B cell (primary cell): Measurements from ENCODE around the gene PNPLA2. TPM values are rescaled to one million over a fixed set of nuclear protein-coding genes. Genes with fewer than 3 reads are reported as not detected.

Experiments
- ATAC-seq: fragments of 200-7000 bp; cut with Tn5 transposase; one replicate; pipeline ENCODE4 v1.10.0; 2021; ENCODE audit warnings: low read depth, mild to moderate bottlenecking, moderate number of reproducible peaks, moderate library complexity
- CTCF ChIA-PET: fragments of 350-600 bp; sonication (Branson Sonifier 250); formaldehyde crosslinking; loops from one replicate; lab custom pipeline; 2021; ENCODE audit warnings: antibody characterized with exemption, inconsistent platforms; lab: Charles Lee
- POLR2A ChIA-PET: fragments of 350-600 bp; sonication (Branson Sonifier 250); formaldehyde crosslinking; loops from one replicate; lab custom pipeline; 2021; ENCODE audit warnings: antibody characterized with exemption; lab: Charles Lee
- DNase-seq: peaks from one replicate; pipeline ENCODE4 v3.0.0; 2013
- H2AFZ ChIP-seq: 2 replicates; pipeline ENCODE4 v1.6.1; 2012; ENCODE audit warnings: mild to moderate bottlenecking, low read depth, low read length; ENCODE audit not compliant: insufficient read depth, poor library complexity, severe bottlenecking
- H3K27ac ChIP-seq, 2 donors: 1 replicate in 1 of 2; 2 replicates in 1 of 2; pipeline ENCODE4 v1.5.1; 2012 to 2013; ENCODE audit warnings: low read length in 2 of 2, mild to moderate bottlenecking in 2 of 2, moderate library complexity in 1 of 2
- H3K27me3 ChIP-seq, 4 experiments: fragments of 200-600 bp in 1 of 4; sonication (generic) in 1 of 4; replicated peaks in 1 of 4; 1 replicate in 2 of 4; 2 replicates in 2 of 4; pipeline versions ENCODE4 v1.6.1 to v1.7.0; 2013 to 2016; ENCODE audit warnings: low read length in 3 of 4, mild to moderate bottlenecking in 2 of 4, mixed read lengths in 1 of 4, moderate library complexity in 1 of 4; ENCODE audit not compliant: insufficient read depth in 4 of 4, control insufficient read depth in 3 of 4; ENCODE audit errors: control extremely low read depth in 1 of 4
- H3K36me3 ChIP-seq, 2 experiments: replicated peaks in 1 of 2; 1 replicate in 1 of 2; 2 replicates in 1 of 2; pipeline versions ENCODE4 v1.6.1 to v1.7.1; 2013; ENCODE audit warnings: low read length in 1 of 2; ENCODE audit not compliant: insufficient read depth in 2 of 2, control insufficient read depth in 1 of 2; ENCODE audit errors: control extremely low read depth in 1 of 2, extremely low read depth in 1 of 2
- H3K4me1 ChIP-seq, 2 donors: fragments of 200-600 bp in 1 of 2; sonication (generic) in 1 of 2; 1 replicate in 1 of 2; 2 replicates in 1 of 2; pipeline versions ENCODE4 v1.5.1 to v1.6.1; 2013 to 2017; ENCODE audit warnings: low read length in 2 of 2; ENCODE audit not compliant: control insufficient read depth in 2 of 2, insufficient read depth in 2 of 2
- H3K4me2 ChIP-seq: replicated peaks from 2 replicates; pipeline ENCODE3; 2012; ENCODE audit warnings: mild to moderate bottlenecking, low read depth, low read length; ENCODE audit not compliant: poor library complexity, severe bottlenecking
- H3K4me3 ChIP-seq, 5 experiments: fragments of 200-600 bp in 1 of 5; sonication (generic) in 1 of 5; 1 replicate in 3 of 5; 2 replicates in 2 of 5; pipeline versions ENCODE4 v1.5.1 to v1.7.0; 2011 to 2016; ENCODE audit warnings: low read length in 4 of 5, mild to moderate bottlenecking in 4 of 5, low read depth in 2 of 5, control low read depth in 1 of 5, moderate library complexity in 1 of 5; ENCODE audit not compliant: insufficient read depth in 1 of 5; ENCODE audit errors: control extremely low read depth in 1 of 5, extremely low read depth in 1 of 5
- H3K79me2 ChIP-seq: fragments of 200-600 bp; sonication (generic); one replicate; pipeline ENCODE4 v1.6.0; 2016; ENCODE audit warnings: low read length; ENCODE audit not compliant: control insufficient read depth, insufficient read depth
- H3K9ac ChIP-seq: fragments of 200-600 bp; sonication (generic); 2 replicates; pipeline ENCODE4 v1.6.1; 2017; ENCODE audit warnings: mild to moderate bottlenecking, low read length, moderate library complexity
- H3K9me3 ChIP-seq, 3 donors: one replicate each; pipeline versions ENCODE4 v1.6.1 to v1.7.1; 2013; ENCODE audit warnings: low read length in 2 of 3; ENCODE audit not compliant: control insufficient read depth in 2 of 3, insufficient read depth in 1 of 3; ENCODE audit errors: control extremely low read depth in 1 of 3
- H4K20me1 ChIP-seq: 2 replicates; pipeline ENCODE4 v1.6.0; 2012; ENCODE audit warnings: mild to moderate bottlenecking, low read length; ENCODE audit not compliant: insufficient read depth, control insufficient read depth, poor library complexity, severe bottlenecking
- H3K27ac Mint-ChIP-seq: one replicate; pipeline ENCODE4 v1.8.0; 2021; ENCODE audit warnings: mixed read lengths
- H3K27me3 Mint-ChIP-seq: one replicate; pipeline ENCODE4 v1.8.0; 2021; ENCODE audit warnings: mixed read lengths
- H3K4me1 Mint-ChIP-seq: one replicate; pipeline ENCODE4 v1.8.0; 2021; ENCODE audit warnings: mixed read lengths
- H3K4me3 Mint-ChIP-seq: one replicate; pipeline ENCODE4 v1.8.0; 2021; ENCODE audit warnings: mixed read lengths
- H3K9me3 Mint-ChIP-seq: one replicate; pipeline ENCODE4 v1.8.0; 2022; ENCODE audit warnings: mixed read lengths; ENCODE audit not compliant: insufficient read depth
- CTCF ChIP-seq: fragments of 200-600 bp; IDR thresholded peaks from one replicate; pipeline ENCODE4 v1.8.0; 2022; ENCODE audit warnings: antibody characterized with exemption, mild to moderate bottlenecking
- EZH2 ChIP-seq: IDR thresholded peaks from 2 replicates; pipeline ENCODE4 v1.6.1; 2012; ENCODE audit warnings: borderline replicate concordance, low read depth, mild to moderate bottlenecking, moderate library complexity, low read length; ENCODE audit not compliant: insufficient read depth, poor library complexity, severe bottlenecking
- WGBS: methylation state at CpG from one replicate; pipeline ENCODE4 v1.1.5; 2013; ENCODE audit warnings: missing lambda C conversion rate; ENCODE audit not compliant: insufficient coverage; 5-methylcytosine and 5-hydroxymethylcytosine counted together
- intact Hi-C: fragments of 100-400 bp; cut with micrococcal nuclease; formaldehyde crosslinking; loops from one replicate; pipeline ENCODE4 v1.10.0; 2022
- polyA plus RNA-seq: library from polyadenylated mRNA; depleted of rRNA; stranded (reverse); fragments of >200 nt; gene quantifications from 2 replicates; pipeline ENCODE4 v1.2.3, GENCODE V29; 2012
- small RNA-seq: library from RNA; depleted of rRNA; stranded (forward); fragments of <200 nt; gene quantifications from one replicate; pipeline ENCODE3, GENCODE V24; 2012; ENCODE audit warnings: low replicate concordance, low read depth; ENCODE audit not compliant: insufficient read length
- total RNA-seq, 2 donors: library from RNA; stranded (reverse); fragments of 120-200 nt in 1 of 2; gene quantifications; 1 replicate in 1 of 2; 2 replicates in 1 of 2; pipeline versions ENCODE4 v1.2.3 to v1.2.4, GENCODE V29; 2013 to 2022

Gene PNPLA2
- total and polyA plus RNA-seq, 2 donors (not counting 1 experiment from before 2014, with no cell fraction given): 208 to 276 TPM

GRCh38 chr11:873706-874105 lies 55.0 kb downstream of the PNPLA2 start:
- ChIA-PET POLR2A (no interaction called here), CTCF (no interaction called here)
- H3K9me3 ChIP-seq: no peaks in the 10 kb centered on the region
- no peak for ATAC-seq
- Mint-ChIP-seq H3K27me3 (no peaks in the 10 kb centered on the region), H3K4me1 (no peaks in the 10 kb centered on the region), H3K4me3 (no peak overlapping the region), H3K9me3 (no peaks in the 10 kb centered on the region), H3K27ac (no peak overlapping the region)
- TF ChIP-seq EZH2 (no peak), CTCF (no peak)
- H3K4me3 ChIP-seq: no peak overlapping the region
- intact Hi-C loops: no loop called here
- H3K79me2 ChIP-seq: no peaks in the 10 kb centered on the region
- 97% methylated on average over 5 of the region's 12 CpGs for WGBS
- H3K36me3 ChIP-seq: peaks cover 0 to 6% of the 10 kb centered on the region in 2 experiments
- no peak overlapping the region for H3K4me2 ChIP-seq
- DNase-seq: no peak
- no peak overlapping the region for H3K27ac ChIP-seq
- H3K9ac ChIP-seq: no peak overlapping the region
- no peaks in the 10 kb centered on the region for H3K4me1 ChIP-seq
- H2AFZ ChIP-seq: no peak overlapping the region
- no peaks in the 10 kb centered on the region for H4K20me1 ChIP-seq
- no peaks in the 10 kb centered on the region for H3K27me3 ChIP-seq

Small RNAs within 50 kb of the gene (small RNA-seq; reads per million reads assigned to genes)
- not detected for gene SNORA52

Other genes with a start within 250 kb of the PNPLA2 start
- 57.9 and 63.5 TPM in 2 replicates for gene PHRF1, start 242.4 kb upstream of the PNPLA2 start, total RNA-seq
- gene PHRF1, start 242.4 kb upstream of the PNPLA2 start, polyA plus RNA-seq: 21.2 and 22.3 TPM in 2 replicates
- gene IRF7, start 203.0 kb upstream of the PNPLA2 start, total RNA-seq: 136 and 147 TPM in 2 replicates
- 170 and 184 TPM in 2 replicates for gene IRF7, start 203.0 kb upstream of the PNPLA2 start, polyA plus RNA-seq
- not detected in 2 replicates for gene CDHR5, start 194.0 kb upstream of the PNPLA2 start, total RNA-seq
- 0.04 and 0.09 TPM in 2 replicates for gene CDHR5, start 194.0 kb upstream of the PNPLA2 start, polyA plus RNA-seq
- gene SCT, start 191.7 kb upstream of the PNPLA2 start, total RNA-seq: not detected in 2 replicates
- gene SCT, start 191.7 kb upstream of the PNPLA2 start, polyA plus RNA-seq: not detected in 2 replicates
- 1.3 TPM in 1 of 2 replicates, not detected in the other for gene DRD4, start 181.6 kb upstream of the PNPLA2 start, total RNA-seq
- 0.17 TPM in 1 of 2 replicates, not detected in the other for gene DRD4, start 181.6 kb upstream of the PNPLA2 start, polyA plus RNA-seq
- gene DEAF1, start 123.7 kb upstream of the PNPLA2 start, total RNA-seq: 53.6 and 58.6 TPM in 2 replicates
- gene DEAF1, start 123.7 kb upstream of the PNPLA2 start, polyA plus RNA-seq: 31.8 and 32.7 TPM in 2 replicates
- gene TMEM80, start 123.1 kb upstream of the PNPLA2 start, total RNA-seq: 77.8 and 84.1 TPM in 2 replicates
- 56.9 and 72.5 TPM in 2 replicates for gene TMEM80, start 123.1 kb upstream of the PNPLA2 start, polyA plus RNA-seq
- gene EPS8L2, start 112.7 kb upstream of the PNPLA2 start, total RNA-seq: 12.7 and 13.9 TPM in 2 replicates
- 11.9 and 22.7 TPM in 2 replicates for gene EPS8L2, start 112.7 kb upstream of the PNPLA2 start, polyA plus RNA-seq
- gene TALDO1, start 71.5 kb upstream of the PNPLA2 start, total RNA-seq: 105 and 116 TPM in 2 replicates
- 71.0 and 82.4 TPM in 2 replicates for gene TALDO1, start 71.5 kb upstream of the PNPLA2 start, polyA plus RNA-seq
- 70.0 and 80.0 TPM in 2 replicates for gene GATD1, start 41.4 kb upstream of the PNPLA2 start, total RNA-seq
- gene GATD1, start 41.4 kb upstream of the PNPLA2 start, polyA plus RNA-seq: 37.4 and 62.4 TPM in 2 replicates
- 0.39 and 0.49 TPM in 2 replicates for gene CEND1, start 28.8 kb upstream of the PNPLA2 start, total RNA-seq
- 0.13 and 0.20 TPM in 2 replicates for gene CEND1, start 28.8 kb upstream of the PNPLA2 start, polyA plus RNA-seq
- 25.7 and 28.2 TPM in 2 replicates for gene SLC25A22, start 20.6 kb upstream of the PNPLA2 start, total RNA-seq
- 45.7 and 50.9 TPM in 2 replicates for gene SLC25A22, start 20.6 kb upstream of the PNPLA2 start, polyA plus RNA-seq
- gene PIDD1, start 13.7 kb upstream of the PNPLA2 start, total RNA-seq: 32.5 and 39.2 TPM in 2 replicates
- 58.4 and 59.2 TPM in 2 replicates for gene PIDD1, start 13.7 kb upstream of the PNPLA2 start, polyA plus RNA-seq
- 3,814 and 3,947 TPM in 2 replicates for gene RPLP2, start 8.9 kb upstream of the PNPLA2 start, total RNA-seq
- gene RPLP2, start 8.9 kb upstream of the PNPLA2 start, polyA plus RNA-seq: 525 and 3,297 TPM in 2 replicates
- gene CRACR2B, start 9.0 kb downstream of the PNPLA2 start, total RNA-seq: 9.7 and 13.5 TPM in 2 replicates
- gene CRACR2B, start 9.0 kb downstream of the PNPLA2 start, polyA plus RNA-seq: 13.6 and 67.7 TPM in 2 replicates
- 24.3 and 25.5 TPM in 2 replicates for gene CD151, start 14.0 kb downstream of the PNPLA2 start, total RNA-seq
- gene CD151, start 14.0 kb downstream of the PNPLA2 start, polyA plus RNA-seq: 24.4 and 27.8 TPM in 2 replicates
- gene POLR2L, start 23.6 kb downstream of the PNPLA2 start, total RNA-seq: 39.0 and 44.4 TPM in 2 replicates
- gene POLR2L, start 23.6 kb downstream of the PNPLA2 start, polyA plus RNA-seq: 39.1 and 80.8 TPM in 2 replicates
- gene TSPAN4, start 23.9 kb downstream of the PNPLA2 start, total RNA-seq: 2.2 and 2.9 TPM in 2 replicates
- 5.3 and 7.4 TPM in 2 replicates for gene TSPAN4, start 23.9 kb downstream of the PNPLA2 start, polyA plus RNA-seq
- 62.5 and 68.1 TPM in 2 replicates for gene CHID1, start 91.9 kb downstream of the PNPLA2 start, total RNA-seq
- gene CHID1, start 91.9 kb downstream of the PNPLA2 start, polyA plus RNA-seq: 24.1 and 31.0 TPM in 2 replicates
- 53.1 and 54.5 TPM in 2 replicates for gene AP2A2, start 107.0 kb downstream of the PNPLA2 start, total RNA-seq
- 57.0 and 62.8 TPM in 2 replicates for gene AP2A2, start 107.0 kb downstream of the PNPLA2 start, polyA plus RNA-seq
- not detected in 2 replicates for gene MUC6, start 217.8 kb downstream of the PNPLA2 start, total RNA-seq
- gene MUC6, start 217.8 kb downstream of the PNPLA2 start, polyA plus RNA-seq: not detected in 2 replicates